GM19452 (cell line): ENCODE results near the gene NTPCR.
"Not testable (repeated sequence)": the region's sequence is repeated elsewhere in the genome, so short reads cannot be mapped to it uniquely, and the experiment has no call there.

Experiments
- ATAC-seq: cut with Tn5 transposase; IDR thresholded peaks from one replicate; pipeline ENCODE4 v1.9.1; 2021; ENCODE audit not compliant: unreplicated experiment

NTPCR gene

DNA sequence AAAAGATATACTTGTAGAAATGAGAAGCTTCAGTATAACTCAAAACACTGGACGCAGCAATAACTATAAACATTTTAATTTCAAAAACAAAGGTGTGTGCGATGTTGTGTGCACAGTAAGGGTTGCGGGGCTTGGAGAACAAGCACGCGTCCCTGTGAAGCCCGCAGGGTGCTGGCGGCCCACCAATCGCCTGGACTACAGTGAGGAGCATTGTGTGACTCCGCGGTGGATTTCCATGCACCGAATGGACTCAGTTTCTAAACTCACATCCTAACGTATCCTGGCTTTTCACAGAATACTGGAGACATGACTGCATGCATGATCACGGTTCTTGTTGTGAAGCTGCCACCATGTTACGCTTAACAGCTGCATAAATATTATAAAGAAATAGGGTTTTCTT, 33.0 kb downstream of the NTPCR start:
- no peak for ATAC-seq

DNA sequence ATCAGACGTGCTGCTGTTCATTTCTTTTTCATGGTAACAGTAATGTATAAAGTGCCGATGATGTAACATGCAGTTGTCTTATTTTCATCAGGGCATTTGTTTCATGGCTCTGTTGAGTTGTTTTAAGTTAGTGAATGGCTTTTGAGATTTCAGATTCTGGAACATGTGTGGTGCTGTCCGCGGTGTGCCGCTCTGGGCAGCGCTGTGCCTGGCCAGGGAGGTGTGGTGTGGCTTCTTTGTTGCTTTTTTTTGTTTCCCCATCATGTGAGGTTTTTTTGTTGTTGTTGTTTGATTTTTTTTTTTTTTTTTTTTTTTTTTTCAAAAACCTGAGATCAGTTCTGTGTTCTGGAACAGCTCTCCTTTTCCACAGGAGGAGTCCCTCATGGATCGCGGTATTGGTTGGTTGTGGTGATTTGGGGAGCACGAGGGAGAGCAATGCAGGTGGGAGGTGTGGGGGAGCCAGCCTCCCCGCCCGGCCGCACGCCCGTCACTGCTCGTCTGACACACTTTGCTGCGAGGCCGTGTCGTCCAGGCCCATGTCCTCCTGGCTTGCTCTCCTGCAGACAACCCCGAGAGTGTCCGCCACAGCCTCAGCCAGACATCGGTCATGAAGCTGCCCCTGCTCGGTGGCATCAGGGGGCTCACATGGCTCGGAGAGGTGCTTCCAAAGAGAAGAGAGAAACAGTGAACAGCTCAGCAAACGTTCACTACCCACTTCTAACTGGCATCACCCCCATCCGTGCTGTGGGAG, 33.6 kb downstream of the NTPCR start:
- no peak for ATAC-seq

- no peak for ATAC-seq
Measured at GRCh38 chr1:232984577-232985425, 34.4 kb downstream of the NTPCR start.

DNA sequence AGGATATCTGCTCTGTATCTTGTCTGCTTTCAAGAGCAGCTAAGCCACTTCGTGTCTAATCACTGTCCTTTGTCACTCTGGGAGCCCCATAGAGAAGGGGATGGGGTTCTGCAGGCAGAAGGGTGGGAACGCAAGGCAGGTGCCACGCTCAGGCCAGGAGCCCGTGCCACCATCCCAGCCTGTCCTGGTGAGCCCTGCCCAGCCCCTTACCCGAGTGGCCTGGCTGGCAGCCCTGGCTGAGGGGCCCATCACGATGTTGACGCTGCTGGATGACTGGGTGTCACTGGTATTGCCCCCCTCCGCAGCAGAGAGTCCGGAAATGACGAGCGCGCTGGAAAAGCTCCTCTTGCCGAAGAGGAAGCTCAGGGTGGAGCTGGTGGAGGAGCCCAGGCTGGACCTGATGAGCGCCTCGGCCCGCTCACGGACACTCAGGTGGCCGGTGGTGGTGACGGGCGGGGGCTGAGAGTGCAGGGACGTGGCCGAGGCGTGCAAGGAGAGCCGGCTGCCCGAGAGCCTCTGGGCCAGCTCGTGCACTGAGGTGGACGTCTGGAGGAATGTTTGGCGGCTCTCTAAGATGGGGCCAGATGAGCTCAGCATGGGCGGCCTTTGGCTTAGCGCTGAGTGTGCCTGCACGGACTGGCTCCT, 35.6 kb downstream of the NTPCR start:
- no peak for ATAC-seq

DNA sequence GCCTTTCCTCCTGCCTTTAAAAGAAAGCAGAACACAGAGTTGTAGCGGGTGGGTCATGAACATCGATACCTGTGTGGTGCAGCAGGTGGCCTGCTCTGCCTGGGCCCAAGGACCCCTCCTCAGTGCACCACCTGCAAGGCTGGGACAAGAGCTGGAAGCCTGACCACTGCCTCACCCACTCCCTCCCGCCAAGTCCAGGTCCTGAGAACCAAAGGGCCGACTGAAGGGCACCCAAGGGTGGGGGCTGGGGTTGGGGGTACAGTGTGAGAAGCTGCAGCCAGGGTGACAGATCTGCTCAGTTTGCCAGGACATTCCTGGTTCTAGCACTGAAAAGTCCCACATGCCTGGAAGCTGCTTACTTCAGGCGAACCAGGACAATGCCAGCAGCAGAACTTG, 36.1 kb downstream of the NTPCR start:
- ATAC-seq = no peak

GRCh38 chr1:232987046-232987773, 36.8 kb downstream of the NTPCR start:
- no peak for ATAC-seq

DNA sequence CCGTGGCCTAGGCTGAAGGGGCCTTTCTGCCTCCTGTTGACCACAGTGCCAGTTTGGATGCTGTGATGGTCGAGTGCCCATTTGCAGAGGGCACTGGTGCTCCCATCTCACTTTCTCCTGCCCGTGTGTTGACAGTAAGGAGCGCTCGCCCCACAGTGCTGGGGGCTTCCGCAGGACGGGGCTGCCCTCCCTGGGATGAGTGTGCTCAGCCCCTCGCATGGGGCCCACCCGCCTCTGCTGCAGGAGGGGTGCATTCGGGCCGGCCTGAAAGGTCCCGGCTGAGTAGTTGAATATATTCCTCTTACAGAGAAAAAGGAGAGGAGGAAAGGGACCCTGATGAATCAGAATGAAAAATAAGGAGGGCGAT, 37.3 kb downstream of the NTPCR start:
- ATAC-seq = no peak

DNA sequence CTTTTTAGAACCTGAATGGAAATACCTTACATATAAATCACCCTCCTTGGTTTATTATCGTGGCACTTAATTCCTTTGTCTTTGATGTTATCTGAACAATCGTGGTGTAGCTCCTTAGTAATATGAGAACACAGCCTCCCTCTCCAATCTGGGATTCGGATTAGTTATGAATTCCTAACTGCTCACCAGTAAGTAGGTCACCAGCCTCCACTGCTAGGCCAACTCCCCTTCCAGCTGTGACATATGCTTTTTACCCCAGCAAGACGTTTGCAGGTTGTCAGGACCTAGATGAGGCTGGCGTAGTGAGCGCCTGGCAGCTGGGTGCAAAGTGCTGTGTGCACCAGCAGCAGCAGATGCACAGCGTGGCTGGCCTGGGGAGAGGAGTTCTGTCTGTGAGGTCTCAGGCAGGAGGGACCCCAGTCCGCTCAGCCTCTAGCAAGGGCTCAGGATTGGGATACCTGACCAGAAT, 38.2 kb downstream of the NTPCR start:
- ATAC-seq = no peak

GRCh38 chr1:232990176-232991128, 40.0 kb downstream of the NTPCR start:
- ATAC-seq = no peak

DNA sequence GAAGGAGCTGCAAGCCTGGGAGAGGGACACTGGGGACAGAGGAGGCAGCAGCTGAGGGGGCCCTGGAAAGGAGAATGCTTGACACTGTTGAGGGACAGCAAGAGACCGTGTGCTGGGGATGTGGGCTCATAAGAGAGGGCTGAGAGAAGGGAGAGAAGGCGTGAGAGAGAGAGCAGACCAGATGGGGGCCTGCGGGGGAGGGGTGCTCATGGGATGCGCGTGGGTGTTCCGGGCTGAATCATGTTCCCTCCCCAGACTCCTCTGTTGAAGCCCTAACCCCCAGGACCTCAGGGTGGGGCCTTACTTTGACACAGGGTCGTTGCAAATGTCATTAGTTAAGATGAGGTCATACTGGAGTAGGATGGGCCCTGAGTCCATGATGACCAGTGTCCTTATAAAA, 40.8 kb downstream of the NTPCR start:
- no peak for ATAC-seq

DNA sequence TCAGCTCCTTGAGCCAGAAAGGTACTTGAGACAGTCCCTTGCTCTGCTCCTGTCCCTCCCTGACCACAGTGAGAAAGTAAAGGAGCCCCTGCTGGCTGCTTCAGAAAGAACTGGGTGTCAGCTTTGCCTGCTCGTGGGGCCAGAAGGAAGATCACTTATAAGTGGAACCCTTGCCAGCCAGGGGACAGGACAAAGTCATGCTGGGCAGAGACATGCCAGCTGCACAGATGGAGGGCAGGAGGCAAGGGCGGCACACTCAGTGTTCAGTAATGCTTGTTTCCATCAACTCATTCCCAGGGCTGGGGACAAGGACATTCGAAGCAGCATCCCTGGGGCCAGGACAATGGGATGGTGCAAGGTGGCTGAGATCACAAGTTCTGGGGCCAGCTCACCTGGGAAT, 41.8 kb downstream of the NTPCR start:
- no peak for ATAC-seq

DNA sequence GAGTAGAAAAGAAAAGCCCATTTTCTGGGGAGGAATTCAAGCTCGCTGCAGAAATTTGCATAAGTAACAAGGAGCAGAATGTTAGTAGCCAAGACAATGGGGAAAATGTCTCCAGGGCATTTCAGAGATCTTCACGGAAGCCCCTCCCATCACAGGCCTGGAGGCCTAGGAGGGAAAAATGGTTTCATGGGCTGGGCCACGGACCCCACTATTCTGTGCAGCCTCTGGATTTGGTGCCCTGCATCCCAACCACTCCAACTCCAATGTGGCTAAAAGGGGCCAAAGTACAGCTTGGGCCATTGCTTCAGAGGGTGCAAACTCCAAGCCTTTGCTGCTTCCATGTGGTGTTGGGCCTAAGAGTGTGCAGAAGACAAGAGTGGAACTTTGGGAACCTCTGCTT, 43.1 kb downstream of the NTPCR start:
- no peak for ATAC-seq

DNA sequence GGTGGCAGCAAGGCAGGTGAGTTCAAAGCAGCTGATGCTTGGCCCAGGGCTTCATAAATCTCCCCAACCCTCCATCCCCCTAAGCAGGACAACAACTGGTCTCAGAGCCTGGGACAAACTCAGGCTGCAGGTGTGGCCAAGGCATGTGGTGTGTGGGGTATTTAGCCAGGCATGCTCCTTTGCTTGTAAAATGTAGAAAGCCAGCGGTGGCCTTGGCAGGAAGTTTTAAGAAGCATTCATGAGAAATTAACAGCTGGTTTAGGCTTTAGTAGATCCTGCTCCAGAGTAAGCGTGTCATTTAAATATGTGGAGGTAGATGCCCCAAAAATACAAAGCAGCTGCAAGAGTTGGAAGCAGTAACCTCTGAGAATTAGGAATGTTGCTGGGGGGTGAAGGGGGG, 44.8 kb downstream of the NTPCR start:
- ATAC-seq = no peak

DNA sequence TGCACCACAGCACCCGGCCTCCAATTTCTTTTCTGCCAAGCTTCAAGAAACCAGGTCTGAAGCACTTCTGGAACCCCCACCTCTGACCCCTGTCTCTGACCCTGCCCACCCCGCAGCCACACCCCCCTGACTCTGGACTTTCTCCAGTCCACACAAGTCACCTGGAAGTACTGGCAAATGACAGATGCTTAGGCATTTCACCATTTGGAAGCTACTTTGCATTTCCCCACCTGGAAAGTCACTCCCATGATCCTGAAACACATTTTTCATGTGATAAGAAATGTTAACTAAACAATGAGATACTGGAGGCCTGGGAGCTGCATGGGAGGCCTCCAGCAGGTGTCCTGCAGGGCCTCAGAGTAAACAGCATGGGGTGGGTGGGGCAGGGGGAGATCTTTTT, 45.7 kb downstream of the NTPCR start:
- ATAC-seq = no peak

DNA sequence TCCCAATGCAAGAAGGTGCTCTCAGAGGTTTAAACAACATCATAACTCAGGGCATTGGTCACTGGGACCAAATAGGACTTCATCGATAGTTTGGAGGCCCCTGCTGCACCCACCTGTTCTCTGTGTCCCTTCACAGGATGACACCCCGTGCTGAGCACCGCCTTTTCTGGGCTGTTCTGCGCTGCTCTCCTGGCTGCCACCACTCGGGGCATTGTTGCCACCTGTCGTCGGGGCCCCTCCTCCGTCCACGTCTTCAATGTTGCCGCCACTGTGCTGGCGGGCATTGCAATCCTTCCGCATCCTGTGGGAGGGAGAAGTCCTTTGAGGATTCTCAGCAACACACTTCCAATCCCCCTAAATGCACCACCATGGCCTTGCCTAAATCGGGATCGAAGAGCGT, 47.7 kb downstream of the NTPCR start:
- ATAC-seq = no peak

GRCh38 chr1:232998646-232999045, 48.2 kb downstream of the NTPCR start:
- no peak for ATAC-seq

DNA sequence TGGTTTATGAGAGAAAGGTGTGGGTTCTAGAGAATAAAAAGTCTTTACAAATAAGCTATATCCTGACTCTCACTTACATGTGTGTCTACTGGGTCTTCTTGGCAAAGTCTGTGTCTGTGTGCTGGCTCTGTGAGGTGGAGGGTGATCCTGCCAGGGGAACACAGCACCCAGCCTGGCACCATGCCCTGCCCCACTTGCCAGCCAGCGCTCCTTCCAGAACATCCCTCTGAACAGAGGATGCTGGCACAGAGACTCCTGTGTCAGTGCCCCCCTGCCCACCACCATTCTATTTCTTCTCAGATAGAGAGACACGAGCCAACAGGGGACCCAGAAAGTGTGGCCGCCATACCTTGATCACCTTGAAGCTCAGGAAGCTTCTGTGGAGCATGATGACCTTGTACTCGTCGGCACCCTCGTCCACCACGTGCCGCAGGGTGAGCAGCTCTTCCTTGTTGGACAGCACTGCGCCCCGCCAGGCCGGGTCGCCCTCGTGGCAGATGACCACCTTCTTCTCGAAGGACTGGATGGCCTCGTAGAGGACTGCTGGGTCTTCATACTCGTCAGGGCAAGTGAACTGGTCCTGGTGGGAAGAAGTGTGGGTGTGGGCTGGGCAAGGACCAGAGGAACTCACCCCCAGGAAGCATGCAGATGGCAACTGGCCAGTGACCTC, 49.7 kb downstream of the NTPCR start:
- ATAC-seq = no peak

DNA sequence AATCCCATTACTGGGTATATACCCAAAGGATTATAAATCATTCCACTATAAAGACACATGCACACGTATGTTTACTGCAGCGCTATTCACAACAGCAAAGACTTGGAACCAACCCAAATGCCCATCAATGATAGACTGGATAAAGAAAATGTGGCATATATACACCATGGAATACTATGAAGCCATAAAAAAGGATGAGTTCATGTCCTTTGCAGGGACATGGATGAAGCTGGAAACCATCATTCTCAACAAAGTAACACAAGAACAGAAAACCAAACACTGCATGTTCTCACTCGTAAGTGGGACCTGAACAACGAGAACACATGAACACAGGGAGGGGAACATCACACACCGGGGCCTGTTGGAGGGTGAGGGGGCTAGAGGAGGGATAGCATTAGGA, 53.2 kb downstream of the NTPCR start:
- ATAC-seq = not testable (repeated sequence)

GRCh38 chr1:233004451-233004850, 54.0 kb downstream of the NTPCR start:
- ATAC-seq = no peak

GRCh38 chr1:233005156-233005555, 54.7 kb downstream of the NTPCR start:
- ATAC-seq = no peak
